DND-41 (cell line): ENCODE results near the gene HDDC2.

Source experiments
- EZH2 ChIP-seq: IDR thresholded peaks from 3 replicates; pipeline ENCODE4 v1.6.1; 2012; ENCODE audit warnings: borderline replicate concordance, low read depth, mild to moderate bottlenecking, moderate library complexity, low read length, inconsistent platforms; ENCODE audit not compliant: severe bottlenecking
- TF ChIP-seq, protein P1 (sequence below): IDR thresholded peaks from 2 replicates; pipeline ENCODE4 v1.5.1; 2012; ENCODE audit warnings: borderline replicate concordance, low read length, moderate library complexity, mild to moderate bottlenecking; ENCODE audit not compliant: poor library complexity, severe bottlenecking; ENCODE audit errors: extremely low read depth

- TF ChIP-seq EZH2 = no peak
- TF ChIP-seq, protein P1, sequence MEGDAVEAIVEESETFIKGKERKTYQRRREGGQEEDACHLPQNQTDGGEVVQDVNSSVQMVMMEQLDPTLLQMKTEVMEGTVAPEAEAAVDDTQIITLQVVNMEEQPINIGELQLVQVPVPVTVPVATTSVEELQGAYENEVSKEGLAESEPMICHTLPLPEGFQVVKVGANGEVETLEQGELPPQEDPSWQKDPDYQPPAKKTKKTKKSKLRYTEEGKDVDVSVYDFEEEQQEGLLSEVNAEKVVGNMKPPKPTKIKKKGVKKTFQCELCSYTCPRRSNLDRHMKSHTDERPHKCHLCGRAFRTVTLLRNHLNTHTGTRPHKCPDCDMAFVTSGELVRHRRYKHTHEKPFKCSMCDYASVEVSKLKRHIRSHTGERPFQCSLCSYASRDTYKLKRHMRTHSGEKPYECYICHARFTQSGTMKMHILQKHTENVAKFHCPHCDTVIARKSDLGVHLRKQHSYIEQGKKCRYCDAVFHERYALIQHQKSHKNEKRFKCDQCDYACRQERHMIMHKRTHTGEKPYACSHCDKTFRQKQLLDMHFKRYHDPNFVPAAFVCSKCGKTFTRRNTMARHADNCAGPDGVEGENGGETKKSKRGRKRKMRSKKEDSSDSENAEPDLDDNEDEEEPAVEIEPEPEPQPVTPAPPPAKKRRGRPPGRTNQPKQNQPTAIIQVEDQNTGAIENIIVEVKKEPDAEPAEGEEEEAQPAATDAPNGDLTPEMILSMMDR = no peak
Observed at GRCh38 chr6:125293587-125293986, 8.2 kb downstream of the HDDC2 start.
